Tibial nerve (tissue), 4 donors: ENCODE data around the gene FCSK.

Experiments used
- CTCF ChIP-seq, 5 experiments: fragments of 200-600 bp in 3 of 5; fragments of 450-650 bp in 2 of 5; sonication (generic) in 3 of 5; IDR thresholded peaks; one replicate each; pipeline ENCODE4 v1.5.1; 2016 to 2019; ENCODE audit warnings: antibody characterized with exemption in 5 of 5, mild to moderate bottlenecking in 3 of 5, moderate library complexity in 2 of 5
- EP300 ChIP-seq, 2 donors: sonication (generic); formaldehyde crosslinking; IDR thresholded peaks; one replicate each; pipeline ENCODE4 v1.6.1; 2017; ENCODE audit warnings: antibody characterized with exemption in 2 of 2, mild to moderate bottlenecking in 1 of 2
- POLR2A ChIP-seq, 2 donors: fragments of 450-650 bp; IDR thresholded peaks; one replicate each; pipeline ENCODE4 v1.6.1; 2017; ENCODE audit warnings: antibody characterized with exemption in 2 of 2, mild to moderate bottlenecking in 2 of 2, moderate library complexity in 2 of 2

DNA sequence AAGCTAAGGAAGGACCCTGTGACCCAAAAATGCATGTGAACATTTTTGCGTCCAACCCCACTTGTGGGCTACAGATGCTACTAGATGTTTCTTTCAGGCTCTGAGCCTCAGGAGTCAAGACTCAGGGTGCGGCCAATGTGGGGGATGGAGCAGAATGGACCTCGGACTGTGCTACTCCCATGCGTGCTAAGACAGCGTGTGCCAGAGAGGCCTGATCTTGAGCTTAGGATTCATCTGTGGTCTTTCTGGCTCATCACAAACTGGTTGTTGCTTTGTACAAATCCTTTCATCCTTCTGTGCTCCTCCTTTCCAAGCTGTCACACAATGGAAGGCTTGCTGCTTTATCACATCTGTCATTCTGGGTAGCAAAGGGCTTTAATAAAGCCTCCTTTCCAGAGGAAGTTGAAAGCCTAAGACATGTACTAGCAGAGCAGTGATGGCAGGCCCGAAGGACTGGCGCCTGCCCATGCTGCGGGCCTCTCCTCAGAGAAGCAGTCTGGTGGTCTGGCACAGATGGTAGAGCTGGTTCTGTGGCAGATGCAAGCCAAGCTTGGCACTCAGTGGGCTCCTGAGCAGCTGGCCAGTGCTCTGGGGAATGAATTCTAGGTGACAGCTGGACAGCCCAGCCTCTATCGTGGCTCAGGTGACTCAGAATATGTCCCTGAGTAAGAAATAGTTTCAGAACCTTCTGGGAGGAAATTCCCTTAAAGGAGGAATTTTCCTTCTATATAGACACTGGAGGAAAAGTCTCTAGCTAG, 41.2 kb downstream of the FCSK start:
- TF ChIP-seq CTCF (IDR thresholded peaks at IDR 0.05) (no peak), POLR2A (IDR thresholded peaks at IDR 0.05) (no peak), EP300 (IDR thresholded peaks at IDR 0.05) (no peak)
